ENCODE results near the gene ERMP1.

- TF ChIP-seq CTCF (IDR thresholded peaks at IDR 0.05; ENCODE audit: low read depth, low read length) (no peak), MAX (IDR thresholded peaks at IDR 0.05; ENCODE audit: low read depth, low read length) (no peak), POLR2A (IDR thresholded peaks at IDR 0.05; ENCODE audit: extremely low read depth, insufficient read length) (no peak), MYC (IDR thresholded peaks at IDR 0.05; ENCODE audit: low read depth, low read length) (no peak)
Measured at GRCh38 chr9:5778805-5779204, 54.1 kb downstream of the ERMP1 start.
